IMR-90 (cell line): ENCODE data around the gene ASAP2. TPM values are rescaled to one million over a fixed set of nuclear protein-coding genes. Genes with fewer than 3 reads are reported as not detected.

Experiments used
- ATAC-seq: fragments of 200-7000 bp; cut with Tn5 transposase; 2 replicates; pipeline ENCODE4 v1.9.1; 2020; ENCODE audit warnings: low read depth, mild to moderate bottlenecking, moderate library complexity
- BruUV-seq: library from RNA; stranded (reverse); fragments of 400-500 nt; replicated peaks from 2 replicates; lab custom pipeline; 2021; lab: Mats Ljungman, UMichigan
- CTCF ChIA-PET: fragments of 300-600 bp; formaldehyde crosslinking; extraction: SDS; loops from one replicate; lab custom pipeline; 2021; ENCODE audit warnings: antibody characterized with exemption; lab: Yijun Ruan, JAX
- POLR2A ChIA-PET: fragments of 300-600 bp; sonication (Branson Sonifier 250); formaldehyde crosslinking; loops from one replicate; lab custom pipeline; 2022; ENCODE audit warnings: antibody characterized with exemption; ENCODE audit not compliant: unreplicated experiment; lab: Charles Lee
- DNase-seq: peaks from one replicate; pipeline ENCODE4 v3.0.0; 2013
- H2AFZ ChIP-seq: replicated peaks from 2 replicates; pipeline ENCODE3; 2013; ENCODE audit warnings: low read length, mild to moderate bottlenecking; ENCODE audit not compliant: poor library complexity
- H2AK5ac ChIP-seq: 2 replicates; pipeline ENCODE4 v1.6.1; 2013; ENCODE audit warnings: low read depth, low read length, inconsistent platforms
- H2AK9ac ChIP-seq: replicated peaks from 2 replicates; pipeline ENCODE3; 2013; ENCODE audit warnings: mild to moderate bottlenecking, low read depth, low read length, moderate library complexity; ENCODE audit not compliant: poor library complexity
- H2BK120ac ChIP-seq: 2 replicates; pipeline ENCODE4 v1.6.1; 2013; ENCODE audit warnings: low read depth, low read length, inconsistent platforms
- H2BK15ac ChIP-seq: 3 replicates; pipeline ENCODE4 v1.6.1; 2013; ENCODE audit warnings: low read depth, low read length, inconsistent platforms
- H2BK20ac ChIP-seq: 2 replicates; pipeline ENCODE4 v1.6.1; 2013; ENCODE audit warnings: low read depth, mild to moderate bottlenecking, inconsistent platforms, low read length, moderate library complexity
- H2BK5ac ChIP-seq: 2 replicates; pipeline ENCODE4 v1.6.1; 2013; ENCODE audit warnings: mild to moderate bottlenecking, low read depth, low read length, inconsistent platforms; ENCODE audit not compliant: poor library complexity, severe bottlenecking
- H3K14ac ChIP-seq: replicated peaks from 2 replicates; pipeline ENCODE4 v1.6.1; 2013; ENCODE audit warnings: low read depth, low read length, inconsistent platforms
- H3K18ac ChIP-seq: 2 replicates; pipeline ENCODE4 v1.6.1; 2013; ENCODE audit warnings: low read depth, low read length, control low read depth
- H3K23ac ChIP-seq: 2 replicates; pipeline ENCODE4 v1.6.1; 2013; ENCODE audit warnings: low read depth, low read length, inconsistent platforms
- H3K27ac ChIP-seq: 2 replicates; pipeline ENCODE4 v1.5.1; 2013; ENCODE audit warnings: mild to moderate bottlenecking, control low read depth, low read length; ENCODE audit not compliant: insufficient read depth
- H3K27me3 ChIP-seq: 2 replicates; pipeline ENCODE4 v1.6.1; 2013; ENCODE audit warnings: low read length; ENCODE audit not compliant: control insufficient read depth, insufficient read depth
- H3K36me3 ChIP-seq: 2 replicates; pipeline ENCODE4 v1.6.1; 2013; ENCODE audit warnings: low read length, mixed read lengths; ENCODE audit not compliant: control insufficient read depth, insufficient read depth
- H3K4ac ChIP-seq: 2 replicates; pipeline ENCODE4 v1.6.1; 2013; ENCODE audit warnings: low read depth, low read length, inconsistent platforms
- H3K4me1 ChIP-seq: 2 replicates; pipeline ENCODE4 v1.6.1; 2013; ENCODE audit warnings: low read length, mixed read lengths; ENCODE audit not compliant: control insufficient read depth, insufficient read depth
- H3K4me2 ChIP-seq: 2 replicates; pipeline ENCODE4 v1.6.1; 2013; ENCODE audit warnings: low read depth, mild to moderate bottlenecking, control low read depth, low read length, moderate library complexity
- H3K4me3 ChIP-seq: 2 replicates; pipeline ENCODE4 v1.5.1; 2013; ENCODE audit warnings: low read depth, mild to moderate bottlenecking, control low read depth, low read length, moderate library complexity; ENCODE audit not compliant: insufficient read depth
- H3K56ac ChIP-seq: 2 replicates; pipeline ENCODE4 v1.6.1; 2013; ENCODE audit warnings: low read length, inconsistent platforms; ENCODE audit not compliant: insufficient read depth; ENCODE audit errors: extremely low read depth
- H3K79me1 ChIP-seq, 2 experiments: 2 replicates each; pipeline ENCODE4 v1.6.1; 2013; ENCODE audit warnings: low read length in 2 of 2, inconsistent platforms in 1 of 2, low read depth in 1 of 2
- H3K9ac ChIP-seq: 2 replicates; pipeline ENCODE4 v1.6.1; 2013; ENCODE audit warnings: low read depth, low read length, control low read depth
- H3K9me1 ChIP-seq: 2 replicates; pipeline ENCODE4 v1.6.1; 2013; ENCODE audit warnings: low read length, inconsistent platforms; ENCODE audit not compliant: insufficient read depth
- H3K9me3 ChIP-seq: 2 replicates; pipeline ENCODE4 v1.6.1; 2013; ENCODE audit warnings: low read length; ENCODE audit not compliant: control insufficient read depth, insufficient read depth
- H4K20me1 ChIP-seq: 2 replicates; pipeline ENCODE4 v1.6.1; 2013; ENCODE audit warnings: low read length, inconsistent platforms; ENCODE audit not compliant: insufficient read depth
- H4K5ac ChIP-seq: 2 replicates; pipeline ENCODE4 v1.6.1; 2013; ENCODE audit warnings: mild to moderate bottlenecking, low read depth, low read length, control low read depth
- H4K8ac ChIP-seq, 2 experiments: 2 replicates each; pipeline ENCODE4 v1.6.1; 2013; ENCODE audit warnings: low read depth in 2 of 2, low read length in 2 of 2, control low read depth in 1 of 2, inconsistent platforms in 1 of 2
- H4K91ac ChIP-seq: 2 replicates; pipeline ENCODE4 v1.6.1; 2013; ENCODE audit warnings: low read depth, low read length, inconsistent platforms; ENCODE audit not compliant: insufficient read depth
- CEBPB ChIP-seq: IDR thresholded peaks from 2 replicates; pipeline ENCODE4 v1.6.1; 2012; ENCODE audit warnings: low read depth, low read length, improper control_type of control experiment
- RAD21 ChIP-seq: IDR thresholded peaks from 2 replicates; pipeline ENCODE4 v1.6.1; 2012; ENCODE audit warnings: low read length, improper control_type of control experiment
- WGBS, 2 experiments: methylation state at CpG; one replicate each; pipeline versions ENCODE4 v1.1.5 to v1.1.7; 2013; ENCODE audit warnings: missing lambda C conversion rate in 2 of 2; ENCODE audit not compliant: insufficient read length in 1 of 2; ENCODE audit errors: extremely low coverage in 2 of 2; 5-methylcytosine and 5-hydroxymethylcytosine counted together
- dilution Hi-C: fragments of 300-500 bp; cut with HindIII; formaldehyde crosslinking; loops from one replicate; pipeline ENCODE4 v1.14.3; 2018; ENCODE audit warnings: low sequenced_read_pairs; ENCODE audit not compliant: unreplicated experiment
- in situ Hi-C: fragments of 300-500 bp; cut with MboI; formaldehyde crosslinking; loops from 3 replicates; pipeline ENCODE4 v1.14.3; 2019; ENCODE audit warnings: low sequenced_read_pairs, inconsistent platforms, mixed read lengths
- intact Hi-C: fragments of 100-400 bp; cut with micrococcal nuclease; formaldehyde crosslinking; loops from 2 replicates; pipeline ENCODE4 v1.10.0; 2022
- polyA plus RNA-seq, 3 experiments: library from polyadenylated mRNA; depleted of rRNA; stranded (reverse); fragments of >200 nt; gene quantifications; 2 replicates each; pipeline ENCODE4 v1.2.3, GENCODE V29; 2012; ENCODE audit warnings: low replicate concordance in 1 of 3
- total RNA-seq: library from RNA; depleted of rRNA; stranded (reverse); fragments of >200 nt; gene quantifications from 2 replicates; pipeline ENCODE4 v1.2.3, GENCODE V29; 2012

Gene ASAP2
- total and polyA plus RNA-seq, 2 of the 4 experiments (the other 2 are of a cell fraction): 19.7 to 28.1 TPM

DNA sequence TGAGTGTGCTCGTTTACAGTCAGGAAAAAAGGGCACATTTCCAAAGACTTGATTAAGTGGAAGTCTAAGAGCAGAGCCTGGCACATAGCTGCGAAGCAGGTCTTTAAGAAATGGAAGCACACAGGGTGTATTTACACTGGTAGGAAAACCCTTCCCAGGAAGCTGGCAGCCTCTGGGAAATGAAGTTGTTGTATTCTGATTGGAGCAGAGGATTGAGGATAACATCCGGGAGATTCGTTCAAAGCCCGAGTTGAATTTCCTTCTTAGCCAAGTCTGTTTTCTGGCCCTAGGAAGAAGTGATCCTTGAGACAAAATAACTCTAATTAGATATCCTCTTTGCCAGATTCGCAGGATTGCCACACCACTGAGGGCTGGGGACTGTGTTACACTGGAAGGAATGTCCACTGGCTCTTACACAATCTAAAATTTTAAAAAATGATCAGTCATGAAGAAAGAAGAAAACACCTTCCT is 140.8 kb downstream of the ASAP2 start:
- Histone ChIP-seq H2BK15ac (no peak overlapping the region), H2AFZ (no peak overlapping the region), H4K91ac (no peak overlapping the region), H3K18ac (no peak overlapping the region), H4K5ac (peak overlapping the region; percentile 26; the same call in 1 of the 2 replicates), H3K9ac (no peak overlapping the region), H3K9me1 (peaks cover 24% of the 10 kb centered on the region), H3K9me3 (no peaks in the 10 kb centered on the region), H3K4me2 (0 out of 2 replicates have a peak overlapping the region, but pooled peaks have one; percentile 2), H2BK20ac (no peak overlapping the region), H2BK120ac (no peak overlapping the region), H2BK5ac (peak overlapping the region; percentile 25), H3K27ac (0 out of 2 replicates have a peak overlapping the region, but pooled peaks have one; percentile 13), H3K56ac (no peak overlapping the region), H4K8ac (peak overlapping the region in 1 of 2 experiments; percentile 40; a peak in 1 of 4 replicates), H3K14ac (no peak overlapping the region), H2AK5ac (no peak overlapping the region), H4K20me1 (no peaks in the 10 kb centered on the region), H3K79me1 (peaks cover 15 to 71% of the 10 kb centered on the region in 2 experiments), H3K4ac (no peak overlapping the region), H3K23ac (no peak overlapping the region), H3K27me3 (no peaks in the 10 kb centered on the region), H3K4me1 (peaks cover 4% of the 10 kb centered on the region), H3K4me3 (no peak overlapping the region), H2AK9ac (no peak overlapping the region), H3K36me3 (peaks cover 35% of the 10 kb centered on the region)
- intact Hi-C loops: no loop called here
- in situ Hi-C loops: loop anchor here (25.0 kb wide), 1 partner anchor 485 kb away; no protein-coding TSS in a partner anchor
- dilution Hi-C loops: no loop called here
- WGBS, 2 experiments: 57% methylated on average over 1 of the region's 6 CpGs; no CpG with 5 or more reads in 1 of the 2 experiments
- ChIA-PET CTCF (interaction anchor here (1.0 kb wide), 1 partner anchor 21 kb away, joined by 3 read pairs; no protein-coding TSS in a partner anchor), POLR2A (no interaction called here)
- DNase-seq (no peak), ATAC-seq (peak; percentile 64)
- no TSS peak for BruUV-seq
- TF ChIP-seq CEBPB (peak; percentile 69), RAD21 (no peak)
